Suprapubic skin (tissue), 4 donors: Measurements from ENCODE around the gene AHCYL1. TPM values are rescaled to one million over a fixed set of nuclear protein-coding genes. Genes with fewer than 3 reads are reported as not detected.

Source experiments
- DNase-seq, 2 donors: peaks; one replicate each; pipeline ENCODE4 v3.0.0-alpha.2; 2019; ENCODE audit warnings: low spot score in 2 of 2
- H3K27ac ChIP-seq: fragments of 200-600 bp; sonication (generic); one replicate; pipeline ENCODE4 v1.5.1; 2019
- H3K27me3 ChIP-seq: fragments of 200-600 bp; sonication (generic); one replicate; pipeline ENCODE4 v1.5.1; 2019
- H3K36me3 ChIP-seq: fragments of 200-600 bp; sonication (generic); one replicate; pipeline ENCODE4 v1.5.1; 2019
- H3K4me1 ChIP-seq: fragments of 200-600 bp; sonication (generic); one replicate; pipeline ENCODE4 v1.5.1; 2019
- H3K4me3 ChIP-seq: fragments of 200-600 bp; sonication (generic); one replicate; pipeline ENCODE4 v1.5.1; 2019; ENCODE audit warnings: mild to moderate bottlenecking
- H3K9me3 ChIP-seq: fragments of 200-600 bp; sonication (generic); one replicate; pipeline ENCODE4 v1.5.1; 2019
- CTCF ChIP-seq, 2 donors: fragments of 200-600 bp in 1 of 2; fragments of 450-650 bp in 1 of 2; sonication (generic) in 1 of 2; IDR thresholded peaks; one replicate each; pipeline ENCODE4 v1.5.1; 2016 to 2019; ENCODE audit warnings: antibody characterized with exemption in 2 of 2, mild to moderate bottlenecking in 1 of 2, moderate library complexity in 1 of 2
- EP300 ChIP-seq: sonication (generic); formaldehyde crosslinking; IDR thresholded peaks from one replicate; pipeline ENCODE4 v1.6.1; 2017; ENCODE audit warnings: antibody characterized with exemption
- POLR2A ChIP-seq, 2 donors: fragments of 450-650 bp; IDR thresholded peaks; one replicate each; pipeline ENCODE4 v1.6.1; 2017; ENCODE audit warnings: antibody characterized with exemption in 2 of 2, mild to moderate bottlenecking in 2 of 2, moderate library complexity in 2 of 2
- POLR2AphosphoS5 ChIP-seq, 3 donors: sonication (generic); formaldehyde crosslinking; IDR thresholded peaks; one replicate each; pipeline ENCODE4 v1.6.1; 2017; ENCODE audit warnings: antibody characterized with exemption in 3 of 3
- WGBS: methylation state at CpG from one replicate; pipeline ENCODE4 v1.1.5; 2018; 5-methylcytosine and 5-hydroxymethylcytosine counted together
- total RNA-seq, 4 donors: library from RNA; depleted of rRNA; stranded (reverse); fragments of >200 nt; gene quantifications; one replicate each; pipeline ENCODE4 v1.1.0, GENCODE V29; 2016

The AHCYL1 gene
- total RNA-seq, 4 donors from 2014 or later: 37.7 to 50.4 (median 48.6) TPM

DNA sequence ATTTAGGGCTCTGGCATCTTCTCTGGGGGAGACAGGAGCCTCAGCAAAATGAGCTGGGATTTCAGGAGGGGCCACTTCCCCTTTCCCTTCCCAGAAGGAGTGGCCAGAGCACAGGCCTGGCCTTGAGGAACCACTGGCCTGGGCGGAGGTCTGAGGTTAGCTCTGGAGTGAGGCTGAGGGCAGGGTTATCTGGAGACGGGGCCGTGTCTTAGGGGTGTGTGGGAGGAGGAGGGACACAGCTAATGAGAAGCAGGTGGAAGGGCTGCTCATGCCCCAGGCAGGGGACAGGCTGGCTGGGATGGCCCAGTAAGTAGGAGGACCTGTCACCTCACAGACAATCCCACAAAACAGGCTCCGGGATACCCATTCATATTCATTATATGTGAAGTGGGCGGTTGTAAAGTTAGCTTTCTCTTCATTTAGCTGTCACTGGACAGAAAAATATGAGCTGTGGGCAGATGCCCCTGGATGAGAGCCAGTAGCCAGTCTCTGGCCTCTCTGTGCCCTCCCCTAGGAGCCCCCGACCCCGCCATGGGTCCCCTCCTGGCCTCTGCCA, 73.5 kb downstream of the AHCYL1 start:
- no peak overlapping the region for H3K4me3 ChIP-seq
- H3K27me3 ChIP-seq: no peaks in the 10 kb centered on the region
- no peak for TF ChIP-seq POLR2A (IDR thresholded peaks at IDR 0.05)
- TF ChIP-seq EP300: no peak
- no peak for TF ChIP-seq POLR2AphosphoS5 (IDR thresholded peaks at IDR 0.05)
- TF ChIP-seq CTCF (IDR thresholded peaks at IDR 0.05): no peak
- no peaks in the 10 kb centered on the region for H3K9me3 ChIP-seq
- no peak overlapping the region for H3K27ac ChIP-seq
- peaks cover 28% of the 10 kb centered on the region for H3K4me1 ChIP-seq
- DNase-seq: no peak
- 52% methylated on average over 7 of the region's 7 CpGs for WGBS
- peaks cover 49% of the 10 kb centered on the region for H3K36me3 ChIP-seq

- no peak for TF ChIP-seq CTCF (IDR thresholded peaks at IDR 0.05)
- TF ChIP-seq EP300: no peak
- no peak for TF ChIP-seq POLR2A (IDR thresholded peaks at IDR 0.05)
- no peak for TF ChIP-seq POLR2AphosphoS5 (IDR thresholded peaks at IDR 0.05)
- H3K27me3 ChIP-seq: no peaks in the 10 kb centered on the region
- peaks cover 27% of the 10 kb centered on the region for H3K4me1 ChIP-seq
- no peak overlapping the region for H3K4me3 ChIP-seq
- DNase-seq: no peak
- H3K36me3 ChIP-seq: peaks cover 43% of the 10 kb centered on the region
- no peaks in the 10 kb centered on the region for H3K9me3 ChIP-seq
- H3K27ac ChIP-seq: no peak overlapping the region
- WGBS: 67% methylated on average over 1 of the region's 1 CpG
Observed at GRCh38 chr1:110058591-110058990, 74.0 kb downstream of the AHCYL1 start.

DNA sequence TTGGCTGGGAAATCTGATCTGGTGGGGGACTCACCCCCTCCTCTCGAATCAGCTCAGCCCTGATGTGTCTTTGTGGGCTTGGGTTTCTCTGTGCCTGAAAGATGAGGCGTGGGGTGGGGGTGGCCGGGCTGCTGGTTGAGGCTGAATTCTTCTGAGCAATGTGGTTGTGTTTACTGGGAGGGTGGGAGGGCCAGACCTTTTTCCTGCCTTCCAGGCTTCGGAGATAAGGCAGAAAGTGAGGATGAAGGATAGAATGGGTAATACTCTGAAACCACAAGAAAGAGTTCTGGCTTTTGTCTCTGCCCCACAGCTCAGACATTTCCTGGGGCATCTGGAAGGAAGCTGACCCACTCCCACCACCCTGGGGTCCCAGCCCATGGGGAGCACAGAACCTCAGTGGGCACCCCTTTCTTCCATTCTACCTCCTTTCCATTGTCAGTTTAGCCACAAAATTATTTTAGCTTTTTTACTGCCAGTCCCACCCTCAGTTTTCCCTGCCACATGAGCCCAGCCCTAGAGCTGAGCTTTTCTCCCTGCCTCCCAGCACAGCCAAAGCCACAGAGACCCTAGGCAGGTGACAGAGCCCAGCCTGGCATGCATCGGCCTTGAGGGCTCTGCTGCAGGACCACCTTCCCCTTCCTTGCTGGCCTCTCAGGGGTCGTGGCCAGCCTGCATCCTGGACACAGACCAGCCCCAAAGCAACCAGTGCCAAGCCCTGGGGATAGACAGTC, 74.7 kb downstream of the AHCYL1 start:
- peaks cover 36% of the 10 kb centered on the region for H3K36me3 ChIP-seq
- TF ChIP-seq CTCF (IDR thresholded peaks at IDR 0.05): no peak
- no peak for TF ChIP-seq POLR2AphosphoS5 (IDR thresholded peaks at IDR 0.05)
- no peak for TF ChIP-seq EP300
- no peak for TF ChIP-seq POLR2A (IDR thresholded peaks at IDR 0.05)
- no peak overlapping the region for H3K27ac ChIP-seq
- 79% methylated on average over 6 of the region's 6 CpGs for WGBS
- H3K4me1 ChIP-seq: peaks cover 26% of the 10 kb centered on the region
- no peaks in the 10 kb centered on the region for H3K27me3 ChIP-seq
- H3K4me3 ChIP-seq: no peak overlapping the region
- DNase-seq: no peak
- H3K9me3 ChIP-seq: no peaks in the 10 kb centered on the region

DNA sequence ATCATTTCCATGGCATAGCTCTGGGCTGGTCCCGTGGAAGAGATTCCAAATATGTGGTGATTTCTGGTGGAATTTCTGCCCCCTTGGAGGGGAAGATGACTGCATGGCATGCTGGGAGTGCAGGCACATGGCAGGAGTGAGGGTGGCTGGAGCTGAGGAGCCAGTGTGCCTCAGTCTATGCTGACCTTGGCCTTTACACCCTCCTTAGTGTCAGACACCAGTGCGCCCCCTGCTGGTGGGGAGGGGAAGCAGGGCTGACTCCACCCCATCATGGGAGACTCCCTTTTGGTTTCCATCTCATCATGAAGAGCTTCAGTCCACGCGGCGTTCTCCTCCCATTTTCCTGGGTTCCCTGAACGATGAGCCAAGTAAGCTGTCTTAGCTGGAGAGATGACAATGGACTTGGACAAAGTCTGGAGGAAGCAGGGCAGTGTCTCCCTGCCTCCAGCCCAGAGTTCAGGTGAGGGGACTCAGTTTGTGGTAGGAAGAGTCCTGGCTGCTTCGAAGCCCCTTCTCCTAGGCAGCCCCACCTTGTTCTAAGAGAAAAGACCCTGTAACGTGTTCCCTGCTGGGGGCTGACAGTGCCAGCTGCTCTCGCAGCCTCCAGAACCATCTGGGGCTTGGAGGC, 75.6 kb downstream of the AHCYL1 start:
- H3K9me3 ChIP-seq: no peaks in the 10 kb centered on the region
- no peak overlapping the region for H3K27ac ChIP-seq
- peaks cover 28% of the 10 kb centered on the region for H3K36me3 ChIP-seq
- no peaks in the 10 kb centered on the region for H3K27me3 ChIP-seq
- 86% methylated on average over 9 of the region's 9 CpGs for WGBS
- no peak for DNase-seq
- no peak overlapping the region for H3K4me3 ChIP-seq
- peaks cover 26% of the 10 kb centered on the region for H3K4me1 ChIP-seq
- peak in 1 of 2 donors; percentile 72 for TF ChIP-seq CTCF (IDR thresholded peaks at IDR 0.05)
- TF ChIP-seq POLR2A (IDR thresholded peaks at IDR 0.05): no peak

- Histone ChIP-seq H3K27ac (no peak overlapping the region), H3K4me1 (peaks cover 26% of the 10 kb centered on the region), H3K9me3 (no peaks in the 10 kb centered on the region), H3K36me3 (peaks cover 24% of the 10 kb centered on the region), H3K4me3 (no peak overlapping the region), H3K27me3 (no peaks in the 10 kb centered on the region)
- WGBS: 97% methylated on average over 6 of the region's 7 CpGs
- DNase-seq: no peak
- no peak for TF ChIP-seq EP300
- no peak for TF ChIP-seq POLR2A (IDR thresholded peaks at IDR 0.05)
- no peak for TF ChIP-seq CTCF (IDR thresholded peaks at IDR 0.05)
- no peak for TF ChIP-seq POLR2AphosphoS5 (IDR thresholded peaks at IDR 0.05)
Observed at GRCh38 chr1:110060662-110061060, 76.1 kb downstream of the AHCYL1 start.
